GM23338 (cell line): Measurements from ENCODE around the gene HYAL4. TPM values are rescaled to one million over a fixed set of nuclear protein-coding genes. Genes with fewer than 3 reads are reported as not detected.

ENCODE experiments used
- ATAC-seq: fragments of 200-7000 bp; cut with Tn5 transposase; 3 replicates; pipeline ENCODE4 v1.9.1; 2020
- DNase-seq: peaks from one replicate; pipeline ENCODE4 v3.0.0-alpha.2; 2015; ENCODE audit warnings: low spot score
- H2AFZ ChIP-seq: fragments of 200-600 bp; sonication (generic); 2 replicates; pipeline ENCODE4 v1.8.0; 2016; ENCODE audit warnings: antibody characterized with exemption, mild to moderate bottlenecking, moderate library complexity
- H3F3A ChIP-seq: fragments of 200-600 bp; sonication (generic); replicated peaks from 2 replicates; pipeline ENCODE4 v1.8.0; 2017; ENCODE audit warnings: antibody characterized with exemption, mixed run types, low read depth
- H3K27ac ChIP-seq: fragments of 200-600 bp; sonication (generic); 2 replicates; pipeline ENCODE4 v1.6.1; 2016; ENCODE audit warnings: low read depth
- H3K27me3 ChIP-seq: fragments of 200-600 bp; sonication (generic); 2 replicates; pipeline ENCODE4 v1.8.0; 2016; ENCODE audit warnings: mild to moderate bottlenecking, mixed run types, moderate library complexity; ENCODE audit not compliant: insufficient read depth
- H3K36me3 ChIP-seq: fragments of 200-600 bp; sonication (generic); 2 replicates; pipeline ENCODE4 v1.8.0; 2016; ENCODE audit warnings: mild to moderate bottlenecking; ENCODE audit not compliant: insufficient read depth
- H3K4me1 ChIP-seq: fragments of 200-600 bp; sonication (generic); 2 replicates; pipeline ENCODE4 v1.8.0; 2016; ENCODE audit warnings: mild to moderate bottlenecking, moderate library complexity; ENCODE audit not compliant: insufficient read depth
- H3K4me2 ChIP-seq: fragments of 200-600 bp; sonication (generic); 2 replicates; pipeline ENCODE4 v1.7.1; 2017; ENCODE audit warnings: mixed run types
- H3K4me3 ChIP-seq: fragments of 200-600 bp; sonication (generic); 2 replicates; pipeline ENCODE4 v1.6.1; 2016; ENCODE audit warnings: mixed run types
- H3K79me2 ChIP-seq: fragments of 200-600 bp; sonication (generic); replicated peaks from 2 replicates; pipeline ENCODE4 v1.8.0; 2017; ENCODE audit warnings: mild to moderate bottlenecking; ENCODE audit not compliant: insufficient read depth
- H3K9me2 ChIP-seq: fragments of 200-600 bp; sonication (generic); 2 replicates; pipeline ENCODE4 v1.8.0; 2017; ENCODE audit not compliant: insufficient read depth
- H4K20me1 ChIP-seq: fragments of 200-600 bp; sonication (generic); replicated peaks from 2 replicates; pipeline ENCODE4 v1.8.0; 2017; ENCODE audit warnings: mild to moderate bottlenecking; ENCODE audit not compliant: insufficient read depth
- H3K27ac Mint-ChIP-seq: 2 replicates; pipeline ENCODE4 v1.8.0; 2020; ENCODE audit warnings: inconsistent platforms, mild to moderate bottlenecking, moderate library complexity, mixed read lengths
- H3K27me3 Mint-ChIP-seq: 3 replicates; pipeline ENCODE4 v1.8.0; 2022; ENCODE audit warnings: low read depth, mild to moderate bottlenecking, moderate library complexity, mixed read lengths, inconsistent platforms; ENCODE audit not compliant: insufficient read depth, poor library complexity
- H3K36me3 Mint-ChIP-seq: 3 replicates; pipeline ENCODE4 v1.8.0; 2021; ENCODE audit warnings: low read depth, mild to moderate bottlenecking, inconsistent platforms, moderate library complexity, mixed read lengths
- H3K4me1 Mint-ChIP-seq: 3 replicates; pipeline ENCODE4 v1.8.0; 2020; ENCODE audit warnings: mild to moderate bottlenecking, inconsistent platforms, mixed read lengths
- H3K4me3 Mint-ChIP-seq: 3 replicates; pipeline ENCODE4 v1.8.0; 2021; ENCODE audit warnings: moderate library complexity, mild to moderate bottlenecking, inconsistent platforms, mixed read lengths
- H3K9me3 Mint-ChIP-seq: 3 replicates; pipeline ENCODE4 v1.8.0; 2020; ENCODE audit warnings: moderate library complexity, mild to moderate bottlenecking, inconsistent platforms, mixed read lengths
- CREB1 ChIP-seq: fragments of 250-450 bp; sonication (Bioruptor Pico); IDR thresholded peaks from 2 replicates; pipeline ENCODE4 v1.5.0; 2020; ENCODE audit warnings: low read depth, mild to moderate bottlenecking, moderate library complexity
- ETS1 ChIP-seq: IDR thresholded peaks from 2 replicates; pipeline ENCODE4 v1.6.1; 2016; ENCODE audit warnings: antibody characterized with exemption
- EZH2 ChIP-seq: fragments of 200-600 bp; sonication (generic); IDR thresholded peaks from one replicate; pipeline ENCODE4 v1.8.0; 2017; ENCODE audit warnings: antibody characterized with exemption, mild to moderate bottlenecking, low read depth; ENCODE audit not compliant: unreplicated experiment
- EZH2phosphoT487 ChIP-seq: fragments of 200-600 bp; sonication (generic); IDR thresholded peaks from one replicate; pipeline ENCODE4 v1.8.1; 2018; ENCODE audit warnings: antibody characterized with exemption; ENCODE audit not compliant: unreplicated experiment
- JUNB ChIP-seq: IDR thresholded peaks from one replicate; pipeline ENCODE4 v1.6.1; 2016; ENCODE audit warnings: antibody characterized with exemption; ENCODE audit not compliant: unreplicated experiment
- NANOG ChIP-seq: IDR thresholded peaks from 2 replicates; pipeline ENCODE4 v1.6.1; 2016; ENCODE audit warnings: antibody characterized with exemption, borderline replicate concordance
- POLR2AphosphoS5 ChIP-seq: IDR thresholded peaks from 2 replicates; pipeline ENCODE4 v1.6.1; 2016; ENCODE audit warnings: antibody characterized with exemption, low read depth
- REST ChIP-seq: IDR thresholded peaks from one replicate; pipeline ENCODE4 v1.6.1; 2018; ENCODE audit warnings: antibody characterized with exemption; ENCODE audit not compliant: unreplicated experiment
- STAT1 ChIP-seq: IDR thresholded peaks from one replicate; pipeline ENCODE4 v1.6.1; 2016; ENCODE audit warnings: antibody characterized with exemption; ENCODE audit not compliant: unreplicated experiment
- ZNF114 ChIP-seq: fragments of 250-450 bp; sonication (Bioruptor Pico); IDR thresholded peaks from 2 replicates; pipeline ENCODE4 v1.5.0; 2020; ENCODE audit warnings: mild to moderate bottlenecking, moderate library complexity
- ZNF331 ChIP-seq: fragments of 250-450 bp; sonication (Bioruptor Pico); IDR thresholded peaks from 2 replicates; pipeline ENCODE4 v1.5.0; 2020; ENCODE audit warnings: low read depth, mild to moderate bottlenecking, moderate library complexity
- ZNF462 ChIP-seq: fragments of 250-450 bp; sonication (Bioruptor Pico); IDR thresholded peaks from 2 replicates; pipeline ENCODE4 v1.5.0; 2020; ENCODE audit warnings: mild to moderate bottlenecking, moderate library complexity
- polyA plus RNA-seq: library from polyadenylated mRNA; unstranded; fragments of >200 nt; fragmentation: Nextera tagmentation; extraction: Ambion mirVana; gene quantifications from 2 replicates; pipeline ENCODE4 v1.2.1, GENCODE V29; 2016
- total RNA-seq: library from RNA; depleted of rRNA; stranded (reverse); fragments of >200 nt; shearing (Covaris generic); gene quantifications from 2 replicates; pipeline ENCODE4 v1.2.3, GENCODE V29; 2014

Gene HYAL4
- total and polyA plus RNA-seq, 2 experiments from 2014 or later = not detected

GRCh38 chr7:123802249-123802648 is 42.7 kb upstream of the HYAL4 start:
- Histone ChIP-seq H4K20me1 (no peaks in the 10 kb centered on the region), H2AFZ (no peak overlapping the region), H3K36me3 (no peaks in the 10 kb centered on the region), H3K4me1 (peaks cover 8% of the 10 kb centered on the region), H3K79me2 (no peaks in the 10 kb centered on the region), H3K9me2 (no peaks in the 10 kb centered on the region), H3K4me3 (no peak overlapping the region), H3F3A (no peaks in the 10 kb centered on the region; the same call in 1 of the 2 replicates), H3K27ac (no peak overlapping the region), H3K27me3 (no peaks in the 10 kb centered on the region), H3K4me2 (no peak overlapping the region)
- no peak for TF ChIP-seq JUNB
- Mint-ChIP-seq H3K27ac (no peak overlapping the region), H3K9me3 (no peaks in the 10 kb centered on the region), H3K4me1 (peaks cover 17% of the 10 kb centered on the region), H3K36me3 (no peaks in the 10 kb centered on the region), H3K4me3 (no peak overlapping the region), H3K27me3 (no peaks in the 10 kb centered on the region)
- no peak for DNase-seq
- no peak for ATAC-seq

- no peak overlapping the region for H3K4me2 ChIP-seq
- ATAC-seq (no peak), DNase-seq (no peak)
- no peaks in the 10 kb centered on the region for H3F3A ChIP-seq
- no peaks in the 10 kb centered on the region for H3K27me3 Mint-ChIP-seq
- H3K27ac ChIP-seq = no peak overlapping the region
- H3K27ac Mint-ChIP-seq = no peak overlapping the region
- H3K4me1 Mint-ChIP-seq = no peaks in the 10 kb centered on the region
- H3K9me3 Mint-ChIP-seq = peaks cover 3% of the 10 kb centered on the region; the same call in 1 of the 3 replicates
- no peaks in the 10 kb centered on the region for H3K36me3 ChIP-seq
- H3K9me2 ChIP-seq = no peaks in the 10 kb centered on the region
- H3K4me1 ChIP-seq = no peaks in the 10 kb centered on the region
- no peaks in the 10 kb centered on the region for H3K36me3 Mint-ChIP-seq
- H3K27me3 ChIP-seq = no peaks in the 10 kb centered on the region
- no peaks in the 10 kb centered on the region for H4K20me1 ChIP-seq
- H3K4me3 Mint-ChIP-seq = no peak overlapping the region
- H3K79me2 ChIP-seq = no peaks in the 10 kb centered on the region
- H2AFZ ChIP-seq = no peak overlapping the region
- no peak overlapping the region for H3K4me3 ChIP-seq
- TF ChIP-seq NANOG (no peak), STAT1 (no peak), EZH2 (no peak), CREB1 (no peak), JUNB (no peak), ZNF114 (CRISPR knock-in tag) (no peak), ZNF331 (CRISPR knock-in tag) (no peak), REST (no peak), ZNF462 (CRISPR knock-in tag) (no peak), EZH2phosphoT487 (no peak), ETS1 (no peak), POLR2AphosphoS5 (no peak)
Measured at GRCh38 chr7:123805287-123805686, 39.7 kb upstream of the HYAL4 start.
